HepG2 (cell line): ENCODE data around the gene SSC5D. TPM values are rescaled to one million over a fixed set of nuclear protein-coding genes. Genes with fewer than 3 reads are reported as not detected.

ENCODE experiments used
- ATAC-seq: fragments of 200-7000 bp; cut with Tn5 transposase; 3 replicates; pipeline ENCODE4 v1.9.1; 2020; ENCODE audit warnings: mild to moderate bottlenecking, moderate library complexity
- BruUV-seq: library from RNA; stranded (reverse); fragments of 400-500 nt; replicated peaks from 2 replicates; lab custom pipeline; 2021; lab: Mats Ljungman, UMichigan
- CTCF ChIA-PET: fragments of 300-600 bp; formaldehyde crosslinking; extraction: SDS; loops from one replicate; lab custom pipeline; 2021; ENCODE audit warnings: low total read pairs, inconsistent platforms, low intra/inter-chr PET ratio; lab: Yijun Ruan, JAX
- POLR2A ChIA-PET: fragments of 350-600 bp; sonication (Branson Sonifier 250); formaldehyde crosslinking; loops from one replicate; lab custom pipeline; 2020; ENCODE audit warnings: antibody characterized with exemption, inconsistent platforms; lab: Yijun Ruan, JAX
- DNase-seq: peaks from one replicate; pipeline ENCODE4 v3.0.0-alpha.2; 2015; ENCODE audit warnings: low spot score
- FAIRE-seq: peaks from 3 replicates; lab custom pipeline; 2011; peaks lifted over from hg19 to GRCh38; lab: Jason Lieb, UNC
- H2AFZ ChIP-seq: one replicate; pipeline ENCODE4 v1.6.1; 2011; ENCODE audit warnings: low read length, inconsistent platforms
- H3K27ac ChIP-seq: fragments of 300-600 bp; 3 replicates; pipeline ENCODE4 v1.8.0; 2011; ENCODE audit warnings: mixed run types, mild to moderate bottlenecking, mixed read lengths, low read length, inconsistent platforms; ENCODE audit not compliant: insufficient read depth; ENCODE audit errors: extremely low read length
- H3K27me3 ChIP-seq, 2 experiments: fragments of 200-600 bp in 1 of 2; 2 replicates in 1 of 2; 3 replicates in 1 of 2; pipeline versions ENCODE4 v1.6.0 to v1.8.0; 2011; ENCODE audit warnings: low read length in 2 of 2, mild to moderate bottlenecking in 2 of 2, moderate library complexity in 2 of 2, inconsistent platforms in 1 of 2; ENCODE audit not compliant: insufficient read depth in 2 of 2, control insufficient read depth in 1 of 2
- H3K36me3 ChIP-seq, 2 experiments: fragments of 200-600 bp in 1 of 2; replicated peaks in 1 of 2; 2 replicates in 1 of 2; 3 replicates in 1 of 2; pipeline versions ENCODE4 v1.5.1 to v1.8.0; 2011; ENCODE audit warnings: low read length in 2 of 2, inconsistent platforms in 1 of 2; ENCODE audit not compliant: insufficient read depth in 2 of 2, control insufficient read depth in 1 of 2
- H3K4me1 ChIP-seq: 2 replicates; pipeline ENCODE4 v1.5.1; 2012; ENCODE audit warnings: low read length, inconsistent platforms; ENCODE audit not compliant: insufficient read depth
- H3K4me2 ChIP-seq: 2 replicates; pipeline ENCODE4 v1.6.0; 2011; ENCODE audit warnings: low read depth, low read length, inconsistent platforms
- H3K4me3 ChIP-seq, 3 experiments: fragments of 200-600 bp in 1 of 3; sonication (generic), shearing (Covaris generic) in 1 of 3; replicated peaks in 1 of 3; 2 replicates each; pipeline ENCODE4 v1.5.1; 2011 to 2016; ENCODE audit warnings: low read length in 3 of 3, inconsistent platforms in 2 of 3, low read depth in 2 of 3, mild to moderate bottlenecking in 2 of 3, control low read depth in 1 of 3, mixed read lengths in 1 of 3; ENCODE audit not compliant: insufficient read depth in 1 of 3
- H3K79me2 ChIP-seq: one replicate; pipeline ENCODE4 v1.6.1; 2011; ENCODE audit warnings: low read length, inconsistent platforms; ENCODE audit not compliant: insufficient read depth
- H3K9ac ChIP-seq: 2 replicates; pipeline ENCODE4 v1.6.0; 2011; ENCODE audit warnings: mild to moderate bottlenecking, low read depth, low read length, inconsistent platforms; ENCODE audit not compliant: insufficient read depth
- H3K9me3 ChIP-seq: 2 replicates; pipeline ENCODE4 v1.5.1; 2012; ENCODE audit warnings: mild to moderate bottlenecking, low read length
- H4K20me1 ChIP-seq: 2 replicates; pipeline ENCODE4 v1.6.0; 2011; ENCODE audit warnings: inconsistent platforms, mild to moderate bottlenecking, low read length, moderate library complexity; ENCODE audit not compliant: insufficient read depth
- ASH2L ChIP-seq: fragments of 300-600, 200-600 bp; sonication (generic); IDR thresholded peaks from 2 replicates; pipeline ENCODE4 v1.7.0; 2017; ENCODE audit warnings: low read depth, mild to moderate bottlenecking, moderate library complexity, mixed read lengths, low read length; ENCODE audit not compliant: insufficient read length
- PRDM4 ChIP-seq: sonication (generic); formaldehyde crosslinking; IDR thresholded peaks from 2 replicates; pipeline ENCODE4 v1.9.0; 2021; ENCODE audit warnings: missing genetic modification reagents, borderline replicate concordance
- SMYD3 ChIP-seq: sonication (generic); formaldehyde crosslinking; IDR thresholded peaks from 2 replicates; pipeline ENCODE4 v1.8.1; 2023; ENCODE audit warnings: mild to moderate bottlenecking, missing genetic modification reagents
- SOX6 ChIP-seq, 2 experiments: fragments of 450-650 bp in 1 of 2; sonication (generic) in 1 of 2; formaldehyde crosslinking in 1 of 2; IDR thresholded peaks; 2 replicates each; pipeline versions ENCODE4 v1.4.0 to v1.6.1; 2017 to 2020; ENCODE audit warnings: antibody characterized with exemption in 1 of 2, mild to moderate bottlenecking in 1 of 2, missing genetic modification reagents in 1 of 2
- ZNF121 ChIP-seq: sonication (generic); formaldehyde crosslinking; IDR thresholded peaks from 2 replicates; pipeline ENCODE4 v1.5.0; 2020; ENCODE audit warnings: mild to moderate bottlenecking, missing genetic modification reagents
- ZNF530 ChIP-seq: sonication (generic); formaldehyde crosslinking; IDR thresholded peaks from 2 replicates; pipeline ENCODE4 v1.5.0; 2020; ENCODE audit warnings: low read depth, mild to moderate bottlenecking, missing genetic modification reagents
- ZNF761 ChIP-seq: sonication (generic); formaldehyde crosslinking; conservative IDR thresholded peaks from 2 replicates; pipeline ENCODE4 v1.4.0; 2020; ENCODE audit warnings: mild to moderate bottlenecking, missing genetic modification reagents
- ZNF770 ChIP-seq: sonication (generic); formaldehyde crosslinking; IDR thresholded peaks from 2 replicates; pipeline ENCODE4 v1.5.0; 2020; ENCODE audit warnings: mild to moderate bottlenecking, missing genetic modification reagents
- ZNF816 ChIP-seq: sonication (generic); formaldehyde crosslinking; IDR thresholded peaks from 2 replicates; pipeline ENCODE4 v1.8.0; 2022; ENCODE audit warnings: missing genetic modification reagents, mild to moderate bottlenecking, borderline replicate concordance
- WGBS: methylation state at CpG from one replicate; pipeline ENCODE4 v1.1.6; 2017; ENCODE audit warnings: low lambda C conversion rate; 5-methylcytosine and 5-hydroxymethylcytosine counted together
- in situ Hi-C: cut with HindIII; loops from 2 replicates; pipeline ENCODE4 v1.10.0; 2017; ENCODE audit warnings: low pct_unique_long_range_greater_than_20kb; ENCODE audit not compliant: extremely low pct_ligation_motif_present
- intact Hi-C: fragments of 100-400 bp; cut with micrococcal nuclease; formaldehyde crosslinking; loops from one replicate; pipeline ENCODE4 v1.10.0; 2022; ENCODE audit not compliant: unreplicated experiment
- polyA plus RNA-seq, 8 experiments: library from polyadenylated mRNA; depleted of rRNA in 3 of 8; stranded (reverse) in 7 of 8; unstranded in 1 of 8; fragments of >200 nt; fragmentation: Illumina TruSeq in 4 of 8; extraction: Trizol in 4 of 8; gene quantifications; 2 replicates each; pipeline versions ENCODE4 v1.2.1 to v1.2.3, GENCODE V29; 2011 to 2016; ENCODE audit warnings: low read depth in 4 of 8, missing spikeins in 1 of 8, mixed read lengths in 1 of 8; ENCODE audit not compliant: insufficient read depth in 1 of 8
- total RNA-seq, 5 experiments: library from RNA; depleted of rRNA; stranded (reverse); fragments of >200 nt; fragmentation: Illumina TruSeq; extraction: Trizol; gene quantifications; 2 replicates each; pipeline ENCODE4 v1.2.3, GENCODE V29; 2016; ENCODE audit warnings: low read depth in 1 of 5

The SSC5D gene
- total and polyA plus RNA-seq, 2 of the 13 experiments (the other 11 are each of a cell fraction or from before 2014, with no cell fraction given) = not detected

- ChIA-PET CTCF (no interaction called here), POLR2A (no interaction called here)
- Histone ChIP-seq H4K20me1 (no peaks in the 10 kb centered on the region), H3K27me3 (peaks cover 6 to 54% of the 10 kb centered on the region in 2 experiments), H3K27ac (no peak overlapping the region), H2AFZ (no peak overlapping the region), H3K4me1 (peaks cover 11% of the 10 kb centered on the region; the same call in 1 of the 2 replicates), H3K4me3 (no peak overlapping the region), H3K9me3 (no peaks in the 10 kb centered on the region), H3K9ac (no peak overlapping the region), H3K79me2 (no peaks in the 10 kb centered on the region), H3K4me2 (no peak overlapping the region), H3K36me3 (no peaks in the 10 kb centered on the region)
- in situ Hi-C loops = no loop called here
- FAIRE-seq (no peak), ATAC-seq (no peak), DNase-seq (no peak)
- peak; percentile 41; the same call in 1 of the 2 replicates for TF ChIP-seq ZNF770 (CRISPR knock-in tag)
- TF ChIP-seq ZNF816 = no peak
- no peak for TF ChIP-seq SMYD3 (CRISPR knock-in tag)
- no peak for TF ChIP-seq ZNF530
- no peak for TF ChIP-seq PRDM4
- no peak for TF ChIP-seq ZNF761 (CRISPR knock-in tag)
- TF ChIP-seq ZNF121 (CRISPR knock-in tag) = peak; percentile 76
- TF ChIP-seq ASH2L = no peak
- 0 out of 2 replicates have a peak, but pooled peaks have one; percentile 24 for TF ChIP-seq SOX6 (IDR thresholded peaks at IDR 0.05)
- no peak for TF ChIP-seq SOX6 (CRISPR knock-in tag; IDR thresholded peaks at IDR 0.05)
- 37% methylated on average over 7 of the region's 9 CpGs for WGBS
- BruUV-seq = no TSS peak
- intact Hi-C loops = no loop called here
Observed at GRCh38 chr19:55502197-55502952, 14.1 kb downstream of the SSC5D start.
